Measurements from ENCODE around the gene OR52B4.
"Not testable (repeated sequence)": the region's sequence is repeated elsewhere in the genome, so short reads cannot be mapped to it uniquely, and the experiment has no call there.

OR52B4 gene

DNA sequence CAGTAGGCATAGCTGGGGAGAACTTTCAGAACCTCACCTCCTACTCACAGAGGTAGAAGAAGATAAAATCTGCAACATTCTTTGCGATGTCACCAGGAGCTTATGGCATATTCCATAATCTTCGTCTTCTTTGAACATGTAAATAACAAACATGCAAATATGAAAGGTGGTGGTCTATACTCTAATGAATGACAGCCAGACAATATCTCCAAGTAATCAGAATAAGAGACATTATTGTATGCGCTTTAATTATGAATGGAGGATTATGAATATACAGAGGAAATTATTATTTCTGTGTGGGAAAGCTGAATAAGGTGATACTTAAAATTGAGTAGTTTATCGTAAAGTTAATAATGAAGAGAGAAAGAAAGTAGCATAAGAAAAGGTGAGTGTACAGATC, at the start of gene OR52B4:
TSS of gene OR52B4 (minus strand) at position 101 of the 400 bp plus-strand sequence. CDS start at position 10, 91 bp downstream.
- DNase-seq, result no peak

- no peak for DNase-seq
These were observed 48.6 kb upstream of the OR52B4 start for GRCh38 chr11:4416816-4417215.

DNA sequence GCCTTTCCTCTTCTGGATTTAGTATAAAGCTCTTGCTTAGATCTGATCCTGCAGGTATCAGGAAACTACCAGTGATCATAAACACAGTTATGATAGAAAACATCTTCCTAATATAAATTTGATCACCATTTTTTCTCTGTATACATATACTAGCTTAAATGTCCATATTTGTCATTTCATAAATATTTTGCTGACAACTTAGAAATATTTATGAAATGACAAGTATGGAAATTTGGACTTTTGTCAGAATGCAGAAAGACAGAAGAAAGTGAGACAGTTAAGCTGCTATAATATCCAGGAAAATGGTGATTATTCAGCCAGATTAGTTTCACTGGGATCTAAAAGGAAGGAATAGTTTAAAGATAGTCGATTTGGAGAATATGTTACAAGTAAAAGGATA, 48.1 kb upstream of the OR52B4 start:
- no peak for DNase-seq

DNA sequence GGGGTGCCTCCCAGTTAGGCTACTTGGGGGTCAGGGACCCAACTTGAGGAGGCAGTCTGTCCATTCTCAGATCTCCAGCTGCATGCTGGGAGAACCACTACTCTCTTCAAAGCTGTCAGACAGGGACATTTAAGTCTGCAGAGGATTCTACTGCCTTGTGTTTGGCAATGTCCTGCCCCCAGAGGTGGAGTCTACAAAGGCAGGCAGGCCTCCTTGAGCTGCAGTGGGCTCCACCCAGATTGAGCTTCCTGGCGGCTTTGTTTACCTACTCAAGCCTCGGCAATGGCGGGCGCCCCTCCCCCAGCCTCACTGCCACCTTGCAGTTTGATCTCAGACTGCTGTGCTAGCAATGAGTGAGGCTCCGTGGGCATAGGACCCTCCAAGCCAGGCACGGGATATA, 38.0 kb upstream of the OR52B4 start:
- not testable (repeated sequence) for DNase-seq

- no peak for DNase-seq
These were observed 25.7 kb upstream of the OR52B4 start for GRCh38 chr11:4393858-4394223.

- peak; percentile 81 for DNase-seq
These were observed 25.1 kb upstream of the OR52B4 start, which contains the start of gene TRIM21 for GRCh38 chr11:4393209-4393857. TSS of gene TRIM21 (minus strand) at chr11:4393702. CDS start at chr11:4390409, 3,293 bp downstream.

DNA sequence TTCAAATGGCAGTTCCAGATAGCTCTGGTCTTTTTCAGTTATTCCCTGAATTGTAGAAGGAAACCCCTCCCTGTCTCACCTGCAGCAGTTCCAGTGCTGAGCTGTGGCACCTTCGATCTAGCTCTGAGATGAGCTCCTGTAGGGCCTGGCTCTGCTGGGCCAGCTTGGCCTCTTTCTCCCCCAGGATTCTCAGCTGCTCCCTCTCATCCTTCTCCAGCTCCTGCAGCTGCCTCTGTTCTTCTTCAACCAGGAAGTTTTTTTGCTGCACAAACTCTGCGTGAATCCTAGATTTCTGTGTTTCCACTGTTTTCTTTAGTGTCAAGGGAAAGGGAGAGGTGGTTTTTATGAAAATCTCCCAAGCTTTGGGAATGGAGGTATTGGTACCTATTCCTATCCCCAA, 20.0 kb upstream of the OR52B4 start:
- no peak for DNase-seq

- no peak for DNase-seq
These were observed 18.0 kb upstream of the OR52B4 start for GRCh38 chr11:4385978-4386740.

DNA sequence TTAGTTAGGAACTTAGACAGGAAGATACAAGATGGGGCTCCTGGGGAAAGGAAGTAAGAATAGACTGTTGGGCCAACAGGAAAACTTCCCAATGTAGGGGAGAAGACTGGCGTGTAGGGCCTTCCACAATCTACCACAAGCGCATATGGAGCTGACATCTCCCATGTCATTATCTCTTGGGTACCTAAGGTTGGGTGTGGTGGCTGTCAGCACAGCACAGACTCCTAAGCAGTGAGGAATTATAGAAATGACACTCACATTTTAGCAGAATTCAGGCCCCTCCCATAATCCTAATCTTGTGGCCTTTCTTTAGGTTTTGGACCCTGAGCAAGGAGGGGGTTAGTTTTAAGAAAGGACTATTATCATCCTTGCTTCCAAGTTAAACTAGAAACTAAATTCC, 13.7 kb upstream of the OR52B4 start:
- DNase-seq, result no peak

- DNase-seq, result no peak
These were observed 7.4 kb upstream of the OR52B4 start for GRCh38 chr11:4375431-4376140.

GRCh38 chr11:4370166-4370565, 2.0 kb upstream of the OR52B4 start:
- DNase-seq, result no peak

- not testable (repeated sequence) for DNase-seq
These were observed 20.0 kb downstream of the OR52B4 start for GRCh38 chr11:4348142-4348541.

GRCh38 chr11:4345366-4345765, 22.8 kb downstream of the OR52B4 start:
- DNase-seq, result not testable (repeated sequence)

DNA sequence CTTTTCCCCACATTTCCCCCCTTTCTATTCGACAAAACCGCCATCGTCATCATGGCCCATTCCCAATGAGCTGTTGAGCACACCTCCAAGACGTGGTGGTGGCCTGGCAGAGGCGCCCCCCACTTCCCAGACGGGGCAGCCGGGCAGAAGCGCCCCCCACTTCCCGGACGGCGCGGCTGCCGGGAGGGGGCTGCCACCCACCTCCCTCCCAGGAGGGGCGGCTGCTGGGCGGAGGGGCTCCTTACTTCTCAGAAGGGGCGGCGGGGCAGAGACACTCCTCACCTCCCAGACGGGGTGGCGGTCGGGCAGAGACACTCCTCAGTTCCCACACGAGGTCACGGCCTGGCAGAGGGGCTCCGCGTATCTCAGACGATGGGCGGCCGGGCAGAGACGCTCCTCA, 33.8 kb downstream of the OR52B4 start:
- DNase-seq, result not testable (repeated sequence)
